ENCODE measurements around the gene PSRC1.
"Not testable (repeated sequence)": the region's sequence is repeated elsewhere in the genome, so short reads cannot be mapped to it uniquely, and the experiment has no call there.

The PSRC1 gene

DNA sequence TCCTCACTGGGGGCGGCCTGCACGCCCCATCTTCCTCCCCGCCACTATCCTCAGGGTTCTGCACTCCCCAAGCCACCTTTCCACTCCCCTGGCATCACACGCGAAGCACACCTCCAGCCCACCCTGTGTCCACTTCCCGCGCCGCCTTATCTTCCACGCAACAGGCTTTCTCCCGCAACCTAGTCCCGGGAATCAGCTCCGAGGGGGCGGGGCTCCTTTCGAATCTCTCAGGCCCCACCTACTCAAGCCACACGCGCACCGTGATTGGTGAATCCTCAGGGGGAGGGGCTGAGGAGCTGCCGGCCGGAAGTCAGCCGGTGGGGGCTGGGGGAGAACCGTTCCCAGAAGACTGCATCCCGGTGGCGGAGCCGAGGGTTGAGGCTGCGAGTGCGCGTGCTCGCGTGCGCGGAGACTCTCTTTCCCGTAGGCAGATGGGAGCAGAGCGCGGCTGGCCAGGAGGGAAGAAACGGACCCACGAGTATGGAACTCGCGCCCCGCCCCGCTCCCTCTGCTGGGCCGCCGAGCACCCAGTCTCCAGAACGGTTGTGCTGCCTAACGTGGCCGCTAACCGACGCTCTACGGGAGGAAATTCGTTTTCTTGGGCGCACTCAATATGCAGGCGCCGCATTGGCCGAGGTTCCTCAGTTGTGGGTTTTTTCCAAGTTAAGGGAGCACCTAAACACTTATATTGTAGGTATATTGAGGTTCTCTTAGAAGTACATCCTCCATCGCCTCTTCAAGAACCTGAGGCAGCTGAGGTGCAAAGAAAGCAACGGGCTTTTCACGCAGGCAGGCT is at the start of gene PSRC1:
Gene PSRC1, minus strand, starts transcription at position 194 of the 796 bp plus-strand sequence.
- DNase-seq (ENCODE audit: low read depth): peak; percentile 85

GRCh38 chr1:109331113-109331512 is 48.2 kb upstream of the PSRC1 start:
- no peak for DNase-seq (ENCODE audit: low read depth)

- no peak for DNase-seq (ENCODE audit: low read depth)
These were observed 44.3 kb upstream of the PSRC1 start for GRCh38 chr1:109327285-109327684.

GRCh38 chr1:109322974-109323373 is 40.0 kb upstream of the PSRC1 start:
- DNase-seq (ENCODE audit: low read depth): no peak

GRCh38 chr1:109319114-109319513 is 36.2 kb upstream of the PSRC1 start:
- DNase-seq (ENCODE audit: low read depth): no peak

DNA sequence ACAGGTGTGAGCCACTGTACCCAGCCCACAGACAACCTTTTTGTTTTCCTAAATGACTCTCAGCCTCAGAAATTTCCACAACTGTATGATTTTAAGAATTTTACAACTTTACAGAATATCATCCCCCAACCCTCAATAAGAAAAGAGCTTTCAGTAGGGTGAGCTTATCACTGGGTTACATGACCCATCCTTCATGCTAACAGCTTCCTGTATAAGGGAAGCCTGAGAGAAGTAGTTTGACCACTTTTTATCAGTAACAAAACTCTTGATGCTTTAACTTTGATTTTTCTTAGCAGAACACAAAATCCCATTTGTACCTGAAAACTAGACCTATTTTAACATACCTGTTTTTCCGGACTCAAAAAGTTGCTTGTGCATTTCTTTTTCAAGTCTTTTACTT is 33.6 kb upstream of the PSRC1 start:
- no peak for DNase-seq (ENCODE audit: low read depth)

GRCh38 chr1:109315288-109315687 is 32.3 kb upstream of the PSRC1 start:
- DNase-seq (ENCODE audit: low read depth): no peak

DNA sequence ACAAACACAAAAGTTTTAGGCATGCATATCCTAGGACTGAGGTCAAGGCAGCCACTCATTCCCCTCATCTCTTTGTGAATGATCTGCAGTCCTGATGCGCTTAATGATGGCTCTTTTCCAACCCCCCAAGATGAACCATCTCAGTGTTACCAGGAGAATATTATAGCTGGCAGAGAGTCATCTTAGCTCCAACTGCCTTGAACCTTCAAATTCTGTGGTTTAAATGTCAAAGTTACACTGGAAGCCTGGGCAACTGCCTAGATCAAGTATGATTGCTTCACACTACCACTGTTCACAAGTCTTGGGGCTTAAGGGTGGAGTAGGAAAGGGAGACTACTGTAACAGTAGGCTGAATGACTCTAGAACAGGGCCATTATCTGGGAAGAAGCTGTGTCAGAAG is 31.9 kb upstream of the PSRC1 start:
- no peak for DNase-seq (ENCODE audit: low read depth)

DNA sequence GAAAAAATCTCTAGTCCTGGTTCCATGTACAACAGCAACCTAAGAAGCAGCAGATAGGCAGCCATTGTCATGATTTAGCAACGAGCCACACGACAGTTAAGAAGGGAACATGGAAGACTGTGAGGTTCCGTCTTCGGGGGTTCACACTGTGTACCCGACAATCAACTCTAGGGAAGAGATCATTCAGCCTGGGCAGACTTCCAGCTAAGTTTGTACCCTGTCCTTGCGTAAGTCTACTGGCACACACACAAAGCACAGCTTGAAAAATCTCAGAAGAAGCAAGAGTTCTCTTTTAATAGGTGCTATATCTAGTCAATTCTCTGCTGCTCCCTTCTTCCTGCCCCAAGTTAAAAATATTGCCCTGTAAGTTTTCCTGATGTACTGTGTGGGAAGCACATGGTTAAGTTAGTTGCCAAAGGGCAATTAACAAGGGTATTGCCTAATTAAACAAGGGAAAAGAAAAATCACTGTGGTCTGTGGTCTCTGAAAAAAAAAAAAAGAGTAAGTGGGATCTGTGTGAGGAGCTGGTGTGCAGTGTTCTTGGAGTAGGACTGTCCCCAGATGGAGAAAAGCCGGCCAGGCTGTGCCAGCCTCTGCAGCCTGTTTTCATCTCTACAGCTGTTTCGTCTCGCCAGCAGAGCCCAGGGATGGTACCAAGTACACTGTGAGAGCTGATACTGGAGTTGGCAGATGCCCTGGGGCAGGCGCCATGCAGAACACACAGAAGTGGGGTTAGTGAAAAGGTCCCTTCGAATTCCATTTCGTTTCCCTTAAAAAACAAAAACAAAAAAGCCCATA is 30.2 kb upstream of the PSRC1 start:
- DNase-seq (ENCODE audit: low read depth): no peak

GRCh38 chr1:109312246-109312645 is 29.3 kb upstream of the PSRC1 start:
- no peak for DNase-seq (ENCODE audit: low read depth)

GRCh38 chr1:109309347-109309746 is 26.4 kb upstream of the PSRC1 start:
- DNase-seq (ENCODE audit: low read depth): no peak

GRCh38 chr1:109307274-109308021 is 24.5 kb upstream of the PSRC1 start:
- DNase-seq (ENCODE audit: low read depth): no peak

- DNase-seq (ENCODE audit: low read depth): no peak
These were observed 23.9 kb upstream of the PSRC1 start, which contains the start of gene MYBPHL for GRCh38 chr1:109306832-109307273. Gene MYBPHL (minus strand): TSS chr1:109307011. CDS start chr1:109306991, 20 bp downstream.

DNA sequence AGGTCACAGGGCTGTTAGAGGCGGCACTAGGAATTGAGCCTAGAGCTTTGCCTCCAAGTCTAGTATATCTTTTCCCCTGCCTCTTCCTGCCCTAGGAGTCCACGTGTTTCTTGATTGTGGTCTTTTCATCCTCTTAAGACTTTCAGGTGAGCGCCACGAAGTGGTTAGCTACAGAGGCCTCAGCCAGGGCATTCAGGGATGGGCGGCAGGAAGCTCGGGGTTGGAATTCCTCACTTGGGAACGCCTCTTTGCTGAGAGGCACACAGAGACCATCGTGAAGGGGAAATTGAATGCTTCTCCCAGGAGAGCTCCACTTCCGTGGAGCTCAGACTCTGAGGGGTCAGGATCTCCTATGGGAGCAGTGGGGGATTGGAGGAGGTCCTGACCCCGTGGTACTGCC is 23.0 kb upstream of the PSRC1 start:
- not testable (repeated sequence) for DNase-seq (ENCODE audit: low read depth)

- no peak for DNase-seq (ENCODE audit: low read depth)
These were observed 21.4 kb upstream of the PSRC1 start for GRCh38 chr1:109304226-109304920.

- DNase-seq (ENCODE audit: low read depth): no peak
These were observed 18.9 kb upstream of the PSRC1 start for GRCh38 chr1:109301874-109302273.

GRCh38 chr1:109300650-109301151 is 17.8 kb upstream of the PSRC1 start:
- DNase-seq (ENCODE audit: low read depth): no peak

GRCh38 chr1:109299558-109300343 is 16.8 kb upstream of the PSRC1 start:
- DNase-seq (ENCODE audit: low read depth): no peak

DNA sequence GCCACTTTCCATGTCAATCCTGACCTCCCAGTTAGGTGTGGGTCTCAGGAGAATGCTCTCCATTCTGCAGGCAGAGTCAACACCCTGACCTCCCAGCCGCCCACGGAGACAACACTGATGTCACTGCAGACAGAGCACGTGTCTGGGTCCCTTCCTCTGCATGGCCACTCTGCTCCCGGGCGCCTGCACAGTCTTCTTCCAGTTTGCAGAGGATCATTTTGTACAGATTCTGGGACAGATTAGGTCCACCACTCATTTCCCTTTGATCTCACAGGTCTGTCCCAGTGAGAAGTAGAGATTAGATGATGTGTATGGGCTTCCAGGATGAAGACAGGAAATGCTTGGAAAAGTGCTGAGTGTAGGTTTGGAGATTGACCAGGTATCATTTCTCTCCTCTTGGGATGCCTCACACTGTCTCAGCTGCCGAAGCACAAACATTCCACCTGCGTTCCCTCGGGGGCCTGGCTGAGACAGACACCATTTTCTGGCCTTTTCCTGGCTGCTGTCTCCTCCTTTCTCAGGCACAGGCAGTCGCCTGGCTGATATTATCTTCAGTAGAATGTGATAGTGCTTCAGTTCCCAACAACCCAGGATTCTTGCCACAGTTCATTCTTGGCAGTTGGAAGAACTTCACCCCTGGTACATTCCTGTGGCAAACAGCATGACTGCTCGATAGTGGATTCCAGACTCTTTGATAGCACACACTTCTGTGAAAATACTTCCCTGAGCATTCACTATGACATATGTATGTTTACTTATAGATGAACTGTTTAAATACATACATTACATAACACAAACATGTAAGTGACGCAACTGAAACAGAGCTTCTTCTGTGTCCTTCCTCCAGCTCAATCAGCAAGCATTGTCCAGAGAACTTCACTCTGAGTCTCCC is 16.0 kb upstream of the PSRC1 start:
- DNase-seq (ENCODE audit: low read depth): no peak

DNA sequence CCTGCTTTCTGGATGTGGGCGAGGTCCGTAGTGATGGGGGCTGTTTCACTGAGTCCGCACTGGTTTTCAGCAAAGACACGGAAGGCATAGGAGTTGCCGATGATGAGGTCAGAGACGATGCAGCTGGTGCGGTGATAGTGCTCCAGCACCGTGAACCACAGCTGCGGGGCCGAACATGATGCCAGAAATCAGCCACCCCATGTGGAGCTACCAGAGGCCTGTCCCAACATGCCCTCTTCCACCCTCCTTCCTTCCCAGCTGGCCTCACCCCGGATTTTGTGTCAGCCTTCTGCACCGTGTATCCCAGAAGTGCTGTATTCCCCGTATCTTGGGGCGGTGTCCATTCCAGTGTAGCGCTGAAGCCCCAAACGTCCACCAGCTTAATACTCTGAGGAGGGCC is 13.8 kb upstream of the PSRC1 start:
- DNase-seq (ENCODE audit: low read depth): no peak
